Mesodermal cell (in vitro differentiated cells): ENCODE results near the gene GAGE12H.
"Not testable (repeated sequence)": the region's sequence is repeated elsewhere in the genome, so short reads cannot be mapped to it uniquely, and the experiment has no call there.

Experiments used
- H3K27ac ChIP-seq: 2 replicates; pipeline ENCODE4 v1.7.0; 2013; ENCODE audit warnings: mild to moderate bottlenecking, low read depth, low read length, moderate library complexity; ENCODE audit not compliant: severe bottlenecking
- H3K36me3 ChIP-seq: 2 replicates; pipeline ENCODE4 v1.7.1; 2013; ENCODE audit warnings: mild to moderate bottlenecking, low read length, moderate library complexity; ENCODE audit not compliant: control insufficient read depth, insufficient read depth
- H3K4me1 ChIP-seq: one replicate; pipeline ENCODE4 v1.7.1; 2013; ENCODE audit warnings: mild to moderate bottlenecking, low read length; ENCODE audit not compliant: insufficient read depth, control insufficient read depth, poor library complexity, severe bottlenecking
- H3K4me3 ChIP-seq: 2 replicates; pipeline ENCODE4 v1.7.0; 2013; ENCODE audit warnings: low read length, control low read depth, mild to moderate bottlenecking; ENCODE audit not compliant: insufficient read depth, poor library complexity, severe bottlenecking; ENCODE audit errors: extremely low read depth
- H3K9me3 ChIP-seq: 2 replicates; pipeline ENCODE4 v1.7.1; 2013; ENCODE audit warnings: mild to moderate bottlenecking, low read length, moderate library complexity; ENCODE audit not compliant: control insufficient read depth
- WGBS, 2 experiments: methylation state at CpG; one replicate each; pipeline ENCODE4 v1.1.5; 2013; ENCODE audit warnings: missing lambda C conversion rate in 2 of 2; ENCODE audit not compliant: insufficient coverage in 2 of 2; 5-methylcytosine and 5-hydroxymethylcytosine counted together

Gene GAGE12H

GRCh38 chrX:49598720-49599119, 19.0 kb downstream of the GAGE12H start, which contains the start of gene GAGE1:
Gene GAGE1, plus strand, starts transcription at chrX:49599020. Its CDS starts 1,155 bp downstream, at chrX:49600175.
- H3K4me3 ChIP-seq, H3K27ac ChIP-seq, H3K4me1 ChIP-seq, H3K36me3 ChIP-seq, H3K9me3 ChIP-seq: not testable (repeated sequence)
- no CpG with 5 or more reads among the region's 16 CpGs for WGBS, 2 experiments

- H3K4me3 ChIP-seq = no peak overlapping the region
- H3K9me3 ChIP-seq = no peaks in the 10 kb centered on the region
- H3K27ac ChIP-seq = peak overlapping the region; percentile 6
- no peaks in the 10 kb centered on the region for H3K4me1 ChIP-seq
- whole genome bisulfite sequencing, 2 experiments = 92% methylated on average over 5 of the region's 7 CpGs; no CpG with 5 or more reads in 1 of the 2 experiments
- H3K36me3 ChIP-seq = no peaks in the 10 kb centered on the region
Observed at GRCh38 chrX:49610718-49611310, 31.1 kb downstream of the GAGE12H start.

GRCh38 chrX:49618574-49618973, 38.8 kb downstream of the GAGE12H start:
- Histone ChIP-seq H3K9me3 (no peaks in the 10 kb centered on the region), H3K36me3 (no peaks in the 10 kb centered on the region), H3K27ac (no peak overlapping the region), H3K4me1 (no peaks in the 10 kb centered on the region), H3K4me3 (no peak overlapping the region)
- WGBS, 2 experiments = no CpG with 5 or more reads among the region's 2 CpGs

- Histone ChIP-seq H3K36me3 (no peaks in the 10 kb centered on the region), H3K4me1 (no peaks in the 10 kb centered on the region), H3K9me3 (no peaks in the 10 kb centered on the region), H3K27ac (no peak overlapping the region), H3K4me3 (no peak overlapping the region)
- 89 to 92% methylated on average over 17 to 19 of the region's 33 CpGs for WGBS, 2 experiments
Observed at GRCh38 chrX:49627086-49627777, 47.5 kb downstream of the GAGE12H start.
